H1 (cell line): ENCODE measurements around the gene TEAD4. TPM values are rescaled to one million over a fixed set of nuclear protein-coding genes. Genes with fewer than 3 reads are reported as not detected.
A peak's percentile ranks its signal among the peaks of the same experiment; 100 is the strongest.

Experiments used
- ATF2 ChIP-seq: IDR thresholded peaks from 2 replicates; pipeline ENCODE4 v1.6.1; 2012; ENCODE audit warnings: low read length, inconsistent platforms
- BRCA1 ChIP-seq: IDR thresholded peaks from 2 replicates; pipeline ENCODE4 v1.6.1; 2012; ENCODE audit warnings: low read depth, low read length, improper control_type of control experiment
- EP300 ChIP-seq, 2 experiments: IDR thresholded peaks; 1 replicate in 1 of 2; 2 replicates in 1 of 2; pipeline ENCODE4 v1.6.1; 2011 to 2012; ENCODE audit warnings: low read depth in 2 of 2, low read length in 2 of 2, mild to moderate bottlenecking in 2 of 2, borderline replicate concordance in 1 of 2, inconsistent platforms in 1 of 2, moderate library complexity in 1 of 2
- JUND ChIP-seq: IDR thresholded peaks from 2 replicates; pipeline ENCODE4 v1.6.1; 2011; ENCODE audit warnings: mild to moderate bottlenecking, improper control_type of control experiment, low read length
- NRF1 ChIP-seq: IDR thresholded peaks from 2 replicates; pipeline ENCODE4 v1.6.1; 2011; ENCODE audit warnings: mild to moderate bottlenecking, low read depth, low read length, improper control_type of control experiment
- RAD21 ChIP-seq, 2 experiments: IDR thresholded peaks in 1 of 2; conservative IDR thresholded peaks in 1 of 2; 2 replicates each; pipeline ENCODE4 v1.6.1; 2011; ENCODE audit warnings: low read depth in 2 of 2, low read length in 2 of 2, improper control_type of control experiment in 1 of 2, inconsistent platforms in 1 of 2, mild to moderate bottlenecking in 1 of 2, moderate library complexity in 1 of 2
- RFX5 ChIP-seq: IDR thresholded peaks from 2 replicates; pipeline ENCODE4 v1.6.1; 2011; ENCODE audit warnings: low read depth, low read length, improper control_type of control experiment, borderline replicate concordance
- SP4 ChIP-seq: IDR thresholded peaks from 2 replicates; pipeline ENCODE4 v1.6.1; 2012; ENCODE audit warnings: low read length, inconsistent platforms
- SRF ChIP-seq: IDR thresholded peaks from 2 replicates; pipeline ENCODE4 v1.6.1; 2011; ENCODE audit warnings: mild to moderate bottlenecking, low read depth, low read length, moderate library complexity
- TBP ChIP-seq: IDR thresholded peaks from 2 replicates; pipeline ENCODE4 v1.6.1; 2011; ENCODE audit warnings: low read depth, low read length, improper control_type of control experiment
- TCF12 ChIP-seq: IDR thresholded peaks from 2 replicates; pipeline ENCODE4 v1.6.1; 2011; ENCODE audit warnings: low read depth, mild to moderate bottlenecking, low read length
- polyA plus RNA-seq, 7 experiments: library from polyadenylated mRNA; depleted of rRNA in 3 of 7; stranded (reverse) in 5 of 7; unstranded in 2 of 7; fragments of >200 nt in 5 of 7; fragments of 200-250 nt in 2 of 7; gene quantifications; 1 replicate in 5 of 7; 2 replicates in 1 of 7; 4 replicates in 1 of 7; pipeline versions ENCODE4 v1.2.1 to v1.2.3, GENCODE V29; 2011 to 2013; ENCODE audit warnings: missing spikeins in 2 of 7, mixed read lengths in 2 of 7
- total RNA-seq: library from RNA; stranded (reverse); fragmentation: NEBNext Ultra II Directional; extraction: Animal tissue kit (Norgen Biotek cat#: 25700); gene quantifications from 2 replicates; pipeline ENCODE4 v1.2.1, GENCODE V29; 2021
- TF ChIP-seq, protein P1 (sequence below): IDR thresholded peaks from 2 replicates; pipeline ENCODE4 v1.6.1; 2012; ENCODE audit warnings: inconsistent platforms
- TF ChIP-seq, protein P2 (sequence below): IDR thresholded peaks from 2 replicates; pipeline ENCODE4 v1.6.1; 2012; ENCODE audit warnings: inconsistent platforms

Gene TEAD4
- total and polyA plus RNA-seq, 2 of the 8 experiments (the other 6 are each of a cell fraction or from before 2014, with no cell fraction given) = 56.7 to 116 TPM

- TF ChIP-seq EP300 (IDR thresholded peaks at IDR 0.05; ENCODE audit: borderline replicate concordance in 1 of 2, low read depth in 2 of 2, low read length in 2 of 2) (no peak), JUND (0 out of 2 replicates have a peak, but pooled peaks have one; percentile 26), BRCA1 (no peak), SRF (no peak), ATF2 (no peak), RAD21 (IDR thresholded peaks at IDR 0.05 in 1 of 2, conservative IDR thresholded peaks at IDR 0.05 in 1 of 2; ENCODE audit: low read depth in 2 of 2, low read length in 2 of 2) (peak; percentile 97 to 98), NRF1 (no peak), TBP (0 out of 2 replicates have a peak, but pooled peaks have one; percentile 19), RFX5 (no peak), TCF12 (0 out of 2 replicates have a peak, but pooled peaks have one; percentile 69), SP4 (no peak)
- TF ChIP-seq, protein P1, sequence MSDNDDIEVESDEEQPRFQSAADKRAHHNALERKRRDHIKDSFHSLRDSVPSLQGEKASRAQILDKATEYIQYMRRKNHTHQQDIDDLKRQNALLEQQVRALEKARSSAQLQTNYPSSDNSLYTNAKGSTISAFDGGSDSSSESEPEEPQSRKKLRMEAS = peak; percentile 96
- TF ChIP-seq, protein P2, sequence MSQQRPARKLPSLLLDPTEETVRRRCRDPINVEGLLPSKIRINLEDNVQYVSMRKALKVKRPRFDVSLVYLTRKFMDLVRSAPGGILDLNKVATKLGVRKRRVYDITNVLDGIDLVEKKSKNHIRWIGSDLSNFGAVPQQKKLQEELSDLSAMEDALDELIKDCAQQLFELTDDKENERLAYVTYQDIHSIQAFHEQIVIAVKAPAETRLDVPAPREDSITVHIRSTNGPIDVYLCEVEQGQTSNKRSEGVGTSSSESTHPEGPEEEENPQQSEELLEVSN = peak; percentile 88
These were observed 14.7 kb upstream of the TEAD4 start (continued) for GRCh38 chr12:2944401-2945047.
